Measurements from ENCODE around the gene CDH1. TPM values are rescaled to one million over a fixed set of nuclear protein-coding genes. Genes with fewer than 3 reads are reported as not detected.
"Not testable (repeated sequence)": the region's sequence is repeated elsewhere in the genome, so short reads cannot be mapped to it uniquely, and the experiment has no call there.

CDH1 gene
- total RNA-seq, 2 experiments from 2014 or later, result not detected

GRCh38 chr16:68785715-68786114, 48.6 kb downstream of the CDH1 start:
- no peak overlapping the region for H3K27ac Mint-ChIP-seq
- ATAC-seq (no peak), DNase-seq (no peak)
- peaks cover 17% of the 10 kb centered on the region for H3K27me3 Mint-ChIP-seq (ENCODE audit: low read depth)
- no peaks in the 10 kb centered on the region for H3K36me3 Mint-ChIP-seq (ENCODE audit: low read depth)
- no peaks in the 10 kb centered on the region for H3K9me3 Mint-ChIP-seq (ENCODE audit: insufficient read depth)
- ChIA-PET POLR2A (no interaction called here), CTCF (interaction anchor here (0.9 kb wide), 1 partner anchor 9 kb away, joined by 3 read pairs; no protein-coding TSS in a partner anchor)
- H3K4me3 Mint-ChIP-seq, result no peak overlapping the region
- H3K4me1 Mint-ChIP-seq (ENCODE audit: low read depth), result peaks cover 13% of the 10 kb centered on the region

- peaks cover 10% of the 10 kb centered on the region for H3K4me1 Mint-ChIP-seq (ENCODE audit: low read depth)
- H3K27me3 Mint-ChIP-seq (ENCODE audit: low read depth), result peaks cover 12% of the 10 kb centered on the region
- no peak for ATAC-seq
- H3K4me3 Mint-ChIP-seq, result no peak overlapping the region
- ChIA-PET POLR2A (no interaction called here), CTCF (no interaction called here)
- no peak for DNase-seq
- no peak overlapping the region for H3K27ac Mint-ChIP-seq
- no peaks in the 10 kb centered on the region for H3K9me3 Mint-ChIP-seq (ENCODE audit: insufficient read depth)
- no peaks in the 10 kb centered on the region for H3K36me3 Mint-ChIP-seq (ENCODE audit: low read depth)
Observed at GRCh38 chr16:68786685-68787418, 49.8 kb downstream of the CDH1 start.

- H3K27ac Mint-ChIP-seq; ATAC-seq; POLR2A ChIA-PET; CTCF ChIA-PET; H3K4me3 Mint-ChIP-seq; DNase-seq; H3K4me1 Mint-ChIP-seq (ENCODE audit: low read depth); H3K36me3 Mint-ChIP-seq (ENCODE audit: low read depth); H3K9me3 Mint-ChIP-seq (ENCODE audit: insufficient read depth): not testable (repeated sequence)
- peaks cover 12% of the 10 kb centered on the region for H3K27me3 Mint-ChIP-seq (ENCODE audit: low read depth)
Observed at GRCh38 chr16:68787419-68787807, 50.3 kb downstream of the CDH1 start.

- POLR2A ChIA-PET, result no interaction called here
- CTCF ChIA-PET, result no interaction called here
- H3K27ac Mint-ChIP-seq, result no peak overlapping the region
- peaks cover 7% of the 10 kb centered on the region for H3K27me3 Mint-ChIP-seq (ENCODE audit: low read depth)
- ATAC-seq, result no peak
- no peak overlapping the region for H3K4me3 Mint-ChIP-seq
- no peaks in the 10 kb centered on the region for H3K9me3 Mint-ChIP-seq (ENCODE audit: insufficient read depth)
- H3K4me1 Mint-ChIP-seq (ENCODE audit: low read depth), result no peaks in the 10 kb centered on the region
- no peaks in the 10 kb centered on the region for H3K36me3 Mint-ChIP-seq (ENCODE audit: low read depth)
- DNase-seq, result no peak
Observed at GRCh38 chr16:68790130-68790761, 53.2 kb downstream of the CDH1 start.

GRCh38 chr16:68790944-68791343, 53.9 kb downstream of the CDH1 start:
- H3K36me3 Mint-ChIP-seq (ENCODE audit: low read depth), result no peaks in the 10 kb centered on the region
- ChIA-PET CTCF (no interaction called here), POLR2A (no interaction called here)
- H3K27ac Mint-ChIP-seq, result no peak overlapping the region
- H3K4me1 Mint-ChIP-seq (ENCODE audit: low read depth), result no peaks in the 10 kb centered on the region
- H3K27me3 Mint-ChIP-seq (ENCODE audit: low read depth), result peaks cover 4% of the 10 kb centered on the region
- no peaks in the 10 kb centered on the region for H3K9me3 Mint-ChIP-seq (ENCODE audit: insufficient read depth)
- ATAC-seq (no peak), DNase-seq (no peak)
- no peak overlapping the region for H3K4me3 Mint-ChIP-seq

- ATAC-seq (no peak), DNase-seq (no peak)
- ChIA-PET POLR2A (no interaction called here), CTCF (no interaction called here)
- H3K27ac Mint-ChIP-seq, result no peak overlapping the region
- H3K4me3 Mint-ChIP-seq, result no peak overlapping the region
- H3K27me3 Mint-ChIP-seq (ENCODE audit: low read depth), result peaks cover 2% of the 10 kb centered on the region
- H3K36me3 Mint-ChIP-seq (ENCODE audit: low read depth), result no peaks in the 10 kb centered on the region
- H3K9me3 Mint-ChIP-seq (ENCODE audit: insufficient read depth), result no peaks in the 10 kb centered on the region
- H3K4me1 Mint-ChIP-seq (ENCODE audit: low read depth), result no peaks in the 10 kb centered on the region
Observed at GRCh38 chr16:68792465-68793324, 55.6 kb downstream of the CDH1 start.

- no peaks in the 10 kb centered on the region for H3K4me1 Mint-ChIP-seq (ENCODE audit: low read depth)
- no peaks in the 10 kb centered on the region for H3K27me3 Mint-ChIP-seq (ENCODE audit: low read depth)
- DNase-seq, result no peak
- no peak overlapping the region for H3K27ac Mint-ChIP-seq
- ChIA-PET POLR2A (no interaction called here), CTCF (no interaction called here)
- no peak for ATAC-seq
- no peak overlapping the region for H3K4me3 Mint-ChIP-seq
- no peaks in the 10 kb centered on the region for H3K9me3 Mint-ChIP-seq (ENCODE audit: insufficient read depth)
- no peaks in the 10 kb centered on the region for H3K36me3 Mint-ChIP-seq (ENCODE audit: low read depth)
Observed at GRCh38 chr16:68793401-68793857, 56.3 kb downstream of the CDH1 start.

GRCh38 chr16:68798398-68798797, 61.3 kb downstream of the CDH1 start:
- no peaks in the 10 kb centered on the region for H3K27me3 Mint-ChIP-seq (ENCODE audit: low read depth)
- no peaks in the 10 kb centered on the region for H3K4me1 Mint-ChIP-seq (ENCODE audit: low read depth)
- POLR2A ChIA-PET, result no interaction called here
- ATAC-seq (no peak), DNase-seq (no peak)
- CTCF ChIA-PET, result interaction anchor here (0.9 to 1.2 kb wide), 2 partner anchors 269 to 277 kb away, joined by 3 to 4 read pairs; no protein-coding TSS in a partner anchor
- H3K27ac Mint-ChIP-seq, result no peak overlapping the region
- H3K9me3 Mint-ChIP-seq (ENCODE audit: insufficient read depth), result no peaks in the 10 kb centered on the region
- no peaks in the 10 kb centered on the region for H3K36me3 Mint-ChIP-seq (ENCODE audit: low read depth)
- H3K4me3 Mint-ChIP-seq, result no peak overlapping the region

GRCh38 chr16:68800257-68800875, 63.3 kb downstream of the CDH1 start:
- Mint-ChIP-seq H3K4me3 (no peak overlapping the region), H3K4me1 (ENCODE audit: low read depth) (no peaks in the 10 kb centered on the region), H3K36me3 (ENCODE audit: low read depth) (no peaks in the 10 kb centered on the region), H3K9me3 (ENCODE audit: insufficient read depth) (no peaks in the 10 kb centered on the region), H3K27me3 (ENCODE audit: low read depth) (peaks cover 2% of the 10 kb centered on the region), H3K27ac (no peak overlapping the region)
- peak; percentile 44 for ATAC-seq
- peak; percentile 43 for DNase-seq
- CTCF ChIA-PET, result interaction anchor here (0.8 to 2.1 kb wide), 6 partner anchors 28 to 273 kb away, joined by 3 to 13 read pairs (median 4); no protein-coding TSS in a partner anchor
- POLR2A ChIA-PET, result no interaction called here

- POLR2A ChIA-PET, result no interaction called here
- H3K4me1 Mint-ChIP-seq (ENCODE audit: low read depth), result no peaks in the 10 kb centered on the region
Observed at GRCh38 chr16:68802190-68802589, 65.1 kb downstream of the CDH1 start.

GRCh38 chr16:68806422-68806821, 69.3 kb downstream of the CDH1 start:
- DNase-seq, result no peak
- ChIA-PET CTCF (interaction anchor here (1.7 kb wide), 1 partner anchor 277 kb away, joined by 4 read pairs; no protein-coding TSS in a partner anchor), POLR2A (interaction anchor here (0.9 kb wide), 1 partner anchor 54 kb away, joined by 3 read pairs; no protein-coding TSS in a partner anchor)
- ATAC-seq, result no peak
- no peaks in the 10 kb centered on the region for H3K36me3 Mint-ChIP-seq (ENCODE audit: low read depth)
- no peaks in the 10 kb centered on the region for H3K4me1 Mint-ChIP-seq (ENCODE audit: low read depth)
- H3K4me3 Mint-ChIP-seq, result no peak overlapping the region
- peaks cover 4% of the 10 kb centered on the region for H3K27me3 Mint-ChIP-seq (ENCODE audit: low read depth)
- H3K9me3 Mint-ChIP-seq (ENCODE audit: insufficient read depth), result no peaks in the 10 kb centered on the region
- no peak overlapping the region for H3K27ac Mint-ChIP-seq

More at GRCh38 chr16:68802190-68802589, 65.1 kb downstream of the CDH1 start:
- CTCF ChIA-PET, result no interaction called here
- H3K27me3 Mint-ChIP-seq (ENCODE audit: low read depth), result peaks cover 2% of the 10 kb centered on the region
- no peaks in the 10 kb centered on the region for H3K36me3 Mint-ChIP-seq (ENCODE audit: low read depth)
- no peaks in the 10 kb centered on the region for H3K9me3 Mint-ChIP-seq (ENCODE audit: insufficient read depth)
- no peak for DNase-seq
- ATAC-seq, result no peak
- no peak overlapping the region for H3K4me3 Mint-ChIP-seq
- H3K27ac Mint-ChIP-seq, result no peak overlapping the region
